VCaP (cell line): Measurements from ENCODE around the gene FAM3C.
A peak's percentile ranks its signal among the peaks of the same experiment; 100 is the strongest.

Experiments
- H3K27ac ChIP-seq: fragments of 450-650 bp; 2 replicates; pipeline ENCODE4 v1.5.1; 2017
- CTCF ChIP-seq: fragments of 450-650 bp; conservative IDR thresholded peaks from 2 replicates; pipeline ENCODE4 v1.5.1; 2017; ENCODE audit warnings: mild to moderate bottlenecking, moderate library complexity

The FAM3C gene

GRCh38 chr7:121339082-121339481 is 57.0 kb downstream of the FAM3C start:
- no peak overlapping the region for H3K27ac ChIP-seq
- no peak for TF ChIP-seq CTCF

GRCh38 chr7:121337398-121337797 is 58.7 kb downstream of the FAM3C start:
- peak; percentile 81 for TF ChIP-seq CTCF

GRCh38 chr7:121336579-121336978 is 59.5 kb downstream of the FAM3C start:
- H3K27ac ChIP-seq = no peak overlapping the region
- TF ChIP-seq CTCF = no peak

More at GRCh38 chr7:121337398-121337797, 58.7 kb downstream of the FAM3C start:
- no peak overlapping the region for H3K27ac ChIP-seq

- no peak for TF ChIP-seq CTCF
- H3K27ac ChIP-seq = no peak overlapping the region
Measured at GRCh38 chr7:121334875-121335648, 61.0 kb downstream of the FAM3C start.

GRCh38 chr7:121334376-121334775 is 61.7 kb downstream of the FAM3C start:
- TF ChIP-seq CTCF = no peak
- no peak overlapping the region for H3K27ac ChIP-seq

GRCh38 chr7:121331574-121331973 is 64.5 kb downstream of the FAM3C start:
- no peak overlapping the region for H3K27ac ChIP-seq
- no peak for TF ChIP-seq CTCF

- H3K27ac ChIP-seq = no peak overlapping the region
- TF ChIP-seq CTCF = no peak
Measured at GRCh38 chr7:121331048-121331447, 65.1 kb downstream of the FAM3C start.
